ENCODE data around the gene ECT2L. TPM values are rescaled to one million over a fixed set of nuclear protein-coding genes. Genes with fewer than 3 reads are reported as not detected.

ECT2L gene
- total RNA-seq (2014; rRNA removed): not detected in 2 replicates
- 0.01 TPM for polyA plus RNA-seq (2012)

- peak; percentile 32 for DNase-seq (ENCODE audit: low read depth)
These were observed at the start of gene ECT2L for GRCh38 chr6:138795809-138796603. Gene ECT2L (plus strand): TSS chr6:138796087. CDS start chr6:138813275, 17,188 bp downstream.

GRCh38 chr6:138752017-138752416, 43.9 kb upstream of the ECT2L start:
- DNase-seq (ENCODE audit: low read depth): no peak

- no peak for DNase-seq (ENCODE audit: low read depth)
These were observed 38.8 kb upstream of the ECT2L start for GRCh38 chr6:138757136-138757535.

GRCh38 chr6:138765896-138766655, 29.8 kb upstream of the ECT2L start:
- peak; percentile 42 for DNase-seq (ENCODE audit: low read depth)

GRCh38 chr6:138769102-138769676, 26.7 kb upstream of the ECT2L start:
- DNase-seq (ENCODE audit: low read depth): no peak

- DNase-seq (ENCODE audit: low read depth): no peak
These were observed 23.2 kb upstream of the ECT2L start for GRCh38 chr6:138772596-138773176.

GRCh38 chr6:138773177-138774091, 22.5 kb upstream of the ECT2L start, which contains the start of gene CCDC28A:
Gene CCDC28A (plus strand): TSS chr6:138773769. CDS start chr6:138776121, 2,352 bp downstream.
- peak; percentile 94 for DNase-seq (ENCODE audit: low read depth)

GRCh38 chr6:138774370-138774769, 21.5 kb upstream of the ECT2L start:
- DNase-seq (ENCODE audit: low read depth): no peak

- no peak for DNase-seq (ENCODE audit: low read depth)
These were observed 19.2 kb upstream of the ECT2L start for GRCh38 chr6:138776659-138777058.

- DNase-seq (ENCODE audit: low read depth): no peak
These were observed 17.6 kb upstream of the ECT2L start for GRCh38 chr6:138778331-138778730.

GRCh38 chr6:138782243-138782642, 13.6 kb upstream of the ECT2L start:
- no peak for DNase-seq (ENCODE audit: low read depth)

- DNase-seq (ENCODE audit: low read depth): no peak
These were observed 10.8 kb upstream of the ECT2L start for GRCh38 chr6:138785079-138785478.

- no peak for DNase-seq (ENCODE audit: low read depth)
These were observed 9.9 kb upstream of the ECT2L start for GRCh38 chr6:138785980-138786379.

GRCh38 chr6:138787138-138787537, 8.7 kb upstream of the ECT2L start:
- no peak for DNase-seq (ENCODE audit: low read depth)

GRCh38 chr6:138796771-138797170, 884 bp downstream of the ECT2L start:
- no peak for DNase-seq (ENCODE audit: low read depth)

- DNase-seq (ENCODE audit: low read depth): no peak
These were observed 2.0 kb downstream of the ECT2L start for GRCh38 chr6:138797806-138798446.

GRCh38 chr6:138800377-138801150, 4.7 kb downstream of the ECT2L start:
- DNase-seq (ENCODE audit: low read depth): no peak

GRCh38 chr6:138803331-138803730, 7.4 kb downstream of the ECT2L start:
- DNase-seq (ENCODE audit: low read depth): no peak

GRCh38 chr6:138803861-138804260, 8.0 kb downstream of the ECT2L start:
- no peak for DNase-seq (ENCODE audit: low read depth)

All from LHCN-M2 (cell line).